Middle frontal gyrus (tissue), 1 donor: Measurements from ENCODE around the gene PGC.
"Not testable (repeated sequence)": the region's sequence is repeated elsewhere in the genome, so short reads cannot be mapped to it uniquely, and the experiment has no call there.

ENCODE experiments used
- DNase-seq: peaks from one replicate; pipeline ENCODE4 v3.0.0-alpha.2; 2015; ENCODE audit warnings: low spot score; ENCODE audit errors: extremely low spot score

Gene PGC

DNA sequence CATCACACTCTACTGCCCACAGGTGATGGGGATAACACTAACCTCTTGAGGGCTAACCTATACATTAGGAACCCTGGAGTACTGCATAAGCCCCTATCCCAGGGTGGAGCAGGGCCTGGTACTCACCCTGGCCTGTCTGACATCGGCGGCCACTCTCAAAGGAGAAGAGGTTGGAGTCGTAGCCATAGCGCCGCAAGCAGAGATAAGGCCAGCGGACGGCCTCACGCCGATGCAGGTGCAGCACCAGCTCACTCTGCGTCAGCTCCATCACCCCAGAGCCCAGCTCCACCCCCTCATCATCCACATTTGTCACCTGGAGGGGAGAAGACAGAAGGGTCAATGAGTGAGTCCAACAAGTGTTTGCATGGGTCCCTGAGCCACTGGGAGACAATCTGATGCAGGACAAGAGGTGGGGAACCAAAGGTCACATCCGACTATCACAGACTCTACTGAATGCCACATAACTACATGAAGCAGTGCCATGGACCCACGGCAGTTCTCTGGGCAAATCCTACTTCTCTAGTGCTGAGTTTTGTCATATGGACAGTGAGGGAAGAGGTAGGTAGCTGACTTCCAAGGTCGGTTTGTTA lies 28.2 kb upstream of the PGC start:
- no peak for DNase-seq

DNA sequence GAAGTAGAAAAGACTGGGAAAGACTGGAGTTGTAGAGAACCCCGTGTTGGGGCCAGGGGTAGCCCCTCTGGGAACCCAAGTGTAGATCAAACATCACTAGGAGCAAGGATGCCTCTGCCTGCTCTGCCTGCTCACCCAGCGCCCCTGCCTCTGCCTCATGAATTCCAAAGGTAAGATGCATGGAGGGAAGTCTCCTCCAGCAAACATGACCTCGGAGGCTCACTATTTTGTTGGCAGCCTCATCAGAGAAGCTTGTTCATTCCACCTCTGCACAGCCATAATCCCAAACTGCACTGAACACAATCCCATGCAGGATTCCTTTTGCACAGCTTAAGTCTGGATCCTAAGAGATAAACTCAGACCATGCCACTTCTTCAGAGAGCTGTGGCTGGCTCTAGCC lies 27.6 kb upstream of the PGC start:
- DNase-seq: no peak

DNA sequence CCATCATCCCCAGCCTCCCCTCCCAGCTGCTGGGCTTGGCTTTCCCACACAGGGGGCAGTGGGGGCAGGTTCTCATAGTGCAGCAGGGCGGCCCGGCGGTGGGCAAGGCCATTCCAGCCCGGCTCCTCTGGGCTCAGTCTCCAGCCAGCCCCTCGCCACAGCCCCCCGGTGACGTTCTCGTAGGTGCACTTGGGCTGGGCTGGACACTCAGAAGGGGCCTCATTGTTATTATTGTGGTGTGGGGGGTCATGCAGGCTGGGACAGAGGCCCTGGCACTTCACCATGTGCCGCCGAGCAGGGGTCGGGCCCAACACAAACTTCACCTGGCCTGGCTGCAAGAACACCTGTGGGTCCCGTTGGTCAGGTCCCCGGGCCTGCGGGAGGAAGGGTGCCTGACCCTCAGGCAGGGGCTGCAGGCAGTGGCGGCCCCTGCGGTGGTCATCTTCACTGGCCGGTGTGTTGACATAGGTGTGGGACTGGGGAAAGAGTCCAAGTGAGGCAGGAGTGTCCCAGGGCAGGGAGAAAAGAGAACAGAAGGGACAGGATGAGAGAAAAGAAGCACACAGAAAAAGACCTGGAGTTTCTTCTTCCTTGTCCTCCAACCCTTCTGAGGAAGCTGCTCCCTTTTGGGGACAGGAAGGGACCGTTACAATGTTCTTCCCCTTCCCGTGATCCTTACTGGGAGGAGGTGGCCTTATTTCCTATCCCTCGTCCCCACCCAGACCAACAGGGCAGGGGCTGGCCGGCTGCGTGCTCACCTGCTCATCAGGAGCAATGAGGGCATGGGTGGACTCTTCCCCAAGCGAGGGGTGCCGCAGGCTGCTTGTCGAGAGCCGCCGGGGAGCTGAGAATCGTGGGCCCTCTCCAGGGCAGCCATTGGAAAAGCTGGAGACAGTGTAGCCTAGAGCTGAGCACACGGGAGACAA lies 24.1 kb upstream of the PGC start:
- DNase-seq: no peak

DNA sequence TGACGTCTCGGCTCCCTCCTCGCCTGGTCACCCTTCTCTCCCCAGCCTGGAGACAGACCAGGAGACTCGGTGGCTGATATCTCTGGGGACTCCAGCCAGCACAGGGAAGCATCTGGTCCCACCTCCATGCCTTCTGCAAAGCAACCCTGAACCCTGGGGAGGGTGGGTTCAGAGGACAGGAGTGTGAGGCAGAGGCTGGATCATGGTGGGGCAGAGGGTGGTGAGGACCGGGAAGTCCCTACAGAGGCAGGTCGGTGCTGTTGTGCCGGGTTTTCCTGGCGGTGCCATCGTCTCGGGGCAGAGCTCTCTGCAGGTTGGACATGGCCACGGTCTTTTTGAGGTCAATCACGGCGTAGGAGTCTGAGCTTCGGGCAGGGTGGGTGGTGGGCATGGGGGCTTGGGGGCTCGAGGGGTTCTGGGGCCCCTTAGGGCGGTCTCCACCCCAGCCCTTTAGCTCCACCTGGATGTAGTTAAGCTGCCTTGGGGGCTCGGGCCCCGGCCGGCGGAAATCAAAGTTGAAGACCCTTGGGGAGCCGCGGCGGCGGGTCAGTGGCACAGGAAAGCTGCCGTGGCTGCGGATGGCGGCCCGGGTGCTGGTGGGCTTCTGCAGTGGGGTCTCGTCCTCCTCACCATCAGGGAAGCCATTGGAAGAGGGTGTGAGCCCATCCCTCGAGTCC lies 23.3 kb upstream of the PGC start:
- DNase-seq: no peak

DNA sequence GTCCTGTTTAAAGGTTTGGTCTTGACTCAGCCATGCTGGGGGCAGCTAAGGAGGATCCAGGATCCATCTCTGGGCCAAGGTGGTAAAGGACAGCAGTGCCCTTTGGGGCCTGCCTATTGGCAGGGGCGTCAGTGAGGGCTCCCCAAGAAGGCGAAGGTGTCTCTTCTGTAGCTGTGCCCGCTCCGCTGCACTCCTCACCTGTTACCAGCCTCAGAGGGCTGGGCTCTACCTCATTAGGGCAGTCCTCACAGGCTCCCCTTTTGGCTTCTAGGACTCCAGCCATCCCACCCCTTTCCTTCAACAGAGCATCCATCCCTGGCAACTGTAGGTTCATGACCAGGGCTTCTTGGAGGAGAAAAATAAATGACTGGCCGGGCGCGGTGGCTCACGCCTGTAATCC lies 22.2 kb upstream of the PGC start:
- DNase-seq: no peak

DNA sequence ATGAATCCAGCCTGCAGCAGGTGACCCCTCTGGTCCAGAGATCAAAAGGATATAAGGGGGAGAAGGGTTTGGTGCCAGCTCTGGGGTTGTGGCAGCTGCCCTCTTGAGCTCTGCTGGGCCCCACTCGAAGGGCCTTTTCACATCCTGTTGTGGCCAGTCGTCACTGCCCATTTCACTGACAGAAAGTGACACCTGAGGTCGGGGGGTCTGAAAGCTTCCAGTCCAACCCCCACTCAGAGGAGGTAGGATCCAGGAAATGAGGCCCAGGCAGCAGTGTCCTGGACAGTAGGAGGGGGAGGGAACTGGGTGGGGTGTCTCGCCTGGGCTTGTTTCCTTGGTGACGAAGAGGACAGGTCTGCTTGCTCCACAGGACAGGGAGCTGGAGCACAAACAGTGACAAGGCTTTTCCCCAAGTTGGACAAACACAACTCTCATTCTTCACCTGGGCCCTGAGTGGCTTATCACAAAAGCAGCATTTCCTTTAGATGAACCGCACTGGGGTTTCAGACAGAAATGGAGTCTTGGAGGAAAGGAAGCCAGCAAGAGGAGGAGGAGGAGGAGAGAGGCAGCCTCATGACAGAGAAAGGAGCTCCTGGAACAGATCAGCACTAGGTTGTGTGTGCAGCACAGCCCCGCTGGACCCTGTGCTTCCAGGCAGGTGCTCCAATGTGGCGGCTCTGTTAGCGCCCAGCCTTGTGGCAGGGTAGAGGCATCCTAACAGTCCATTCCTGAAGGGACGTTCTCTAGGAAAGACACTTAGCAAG lies 21.5 kb upstream of the PGC start:
- no peak for DNase-seq

DNA sequence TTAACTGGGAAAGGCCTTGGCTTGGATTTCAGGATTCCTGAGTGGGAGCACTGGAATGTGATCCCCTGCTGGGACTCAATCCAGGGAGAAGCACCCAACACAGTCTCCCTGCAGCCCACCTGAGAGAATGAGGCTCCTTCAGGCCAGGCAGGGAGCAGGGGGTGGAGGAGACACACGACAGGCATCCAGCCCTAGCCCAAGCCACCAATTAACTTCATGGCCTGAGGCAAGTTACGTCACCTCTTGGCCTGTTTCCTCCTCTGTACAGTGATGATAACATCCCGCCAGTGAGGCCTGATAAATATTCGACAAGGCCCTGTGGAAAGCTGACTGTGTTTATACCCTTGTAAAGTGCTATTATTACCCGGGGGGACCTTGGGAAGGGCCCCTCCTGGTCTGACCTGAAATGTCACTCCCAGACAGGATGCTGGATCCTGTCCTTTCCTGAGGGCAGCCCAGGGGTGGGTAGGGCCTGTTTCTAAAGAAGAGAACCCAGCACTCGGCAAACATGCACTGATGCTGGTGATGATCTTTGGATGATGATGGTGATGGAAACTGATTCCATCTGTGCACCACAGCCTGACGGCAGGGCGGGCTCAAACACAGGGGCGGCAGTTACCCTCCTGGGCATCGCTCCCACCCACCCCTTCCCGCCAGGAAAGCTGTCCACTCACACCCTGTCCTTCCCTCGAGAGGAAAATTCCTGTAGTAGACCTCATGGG lies 20.1 kb upstream of the PGC start:
- no peak for DNase-seq

DNA sequence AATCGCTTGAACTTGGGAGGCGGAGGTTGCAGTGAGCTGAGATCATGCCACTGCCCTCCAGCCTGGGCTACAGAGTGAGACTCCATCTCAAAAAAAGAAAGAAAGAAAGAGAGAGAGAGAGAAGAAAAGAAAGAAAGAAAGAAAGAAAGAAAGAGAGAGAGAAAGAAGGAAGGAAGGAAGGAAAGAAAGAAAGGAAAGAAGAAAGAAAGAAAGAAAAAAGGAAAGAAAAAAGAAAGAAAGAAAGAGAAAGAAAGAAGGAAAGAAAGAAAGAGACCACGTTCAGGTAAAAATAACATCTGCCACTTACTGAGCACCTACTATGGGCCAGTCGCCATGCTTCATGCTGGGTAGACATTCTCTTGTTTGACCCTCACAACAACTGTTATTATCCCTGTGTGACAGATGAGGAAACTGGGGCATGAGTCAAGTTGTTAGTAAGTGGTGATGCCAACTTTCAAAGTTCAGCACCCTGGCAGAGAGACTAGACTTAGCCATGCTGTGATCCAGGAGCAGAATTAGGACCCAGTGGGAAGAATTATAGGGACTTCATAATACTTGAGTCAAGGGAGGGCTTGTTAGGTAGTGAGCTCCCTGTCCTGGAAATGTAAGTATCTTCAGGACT lies 19.0 kb upstream of the PGC start:
- DNase-seq: not testable (repeated sequence)

DNA sequence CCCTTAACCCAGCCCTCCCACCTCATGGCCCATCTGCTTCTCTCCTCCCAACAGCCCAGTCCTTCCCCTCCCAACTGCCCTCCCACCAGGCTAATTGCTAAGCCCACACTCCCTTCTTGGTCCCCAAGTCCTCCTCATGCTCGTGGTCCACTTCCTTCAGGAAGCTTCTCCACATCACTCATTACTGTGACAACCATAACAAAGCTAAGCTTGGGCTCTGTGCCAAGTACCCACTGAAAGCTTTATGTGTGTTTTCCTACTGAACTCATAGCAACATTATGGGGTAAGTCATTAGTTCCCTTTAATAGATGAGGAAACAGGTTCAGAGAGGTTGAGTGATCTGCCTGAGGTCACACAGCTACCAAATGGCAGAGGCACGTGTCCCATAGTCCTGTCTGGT lies 16.3 kb upstream of the PGC start:
- no peak for DNase-seq

DNA sequence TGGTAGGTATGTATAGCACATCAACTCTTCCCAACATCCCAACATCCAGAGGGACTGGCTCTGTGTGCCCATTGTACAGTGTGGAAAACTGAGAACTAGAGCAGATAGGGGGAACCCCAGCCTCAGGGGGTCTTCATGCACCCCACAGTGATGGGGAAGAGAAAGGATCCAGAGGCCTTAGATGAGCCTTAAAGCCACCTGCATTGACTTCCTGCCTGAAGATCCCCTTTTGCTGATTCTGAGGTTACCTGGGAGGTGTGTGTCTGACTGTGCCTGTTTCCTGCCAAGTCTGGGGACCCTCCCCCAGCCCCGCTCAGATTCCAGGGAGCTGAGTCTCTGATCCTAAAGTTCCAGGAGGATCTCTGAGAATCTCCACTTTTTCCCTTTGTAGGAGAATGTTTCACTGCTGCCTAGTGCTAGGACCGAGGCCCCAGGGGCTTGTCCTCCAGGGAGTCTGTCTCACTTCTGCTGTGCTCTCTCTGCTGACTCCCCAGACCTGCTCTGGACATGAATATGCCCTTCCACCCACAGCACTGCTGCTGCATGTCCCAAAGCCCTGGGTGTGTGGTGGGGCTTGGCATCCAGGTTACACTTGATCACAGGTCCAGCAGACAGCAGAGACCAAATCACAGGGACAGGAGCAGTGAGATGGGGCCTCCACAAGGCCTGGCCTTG lies 12.8 kb upstream of the PGC start:
- no peak for DNase-seq

DNA sequence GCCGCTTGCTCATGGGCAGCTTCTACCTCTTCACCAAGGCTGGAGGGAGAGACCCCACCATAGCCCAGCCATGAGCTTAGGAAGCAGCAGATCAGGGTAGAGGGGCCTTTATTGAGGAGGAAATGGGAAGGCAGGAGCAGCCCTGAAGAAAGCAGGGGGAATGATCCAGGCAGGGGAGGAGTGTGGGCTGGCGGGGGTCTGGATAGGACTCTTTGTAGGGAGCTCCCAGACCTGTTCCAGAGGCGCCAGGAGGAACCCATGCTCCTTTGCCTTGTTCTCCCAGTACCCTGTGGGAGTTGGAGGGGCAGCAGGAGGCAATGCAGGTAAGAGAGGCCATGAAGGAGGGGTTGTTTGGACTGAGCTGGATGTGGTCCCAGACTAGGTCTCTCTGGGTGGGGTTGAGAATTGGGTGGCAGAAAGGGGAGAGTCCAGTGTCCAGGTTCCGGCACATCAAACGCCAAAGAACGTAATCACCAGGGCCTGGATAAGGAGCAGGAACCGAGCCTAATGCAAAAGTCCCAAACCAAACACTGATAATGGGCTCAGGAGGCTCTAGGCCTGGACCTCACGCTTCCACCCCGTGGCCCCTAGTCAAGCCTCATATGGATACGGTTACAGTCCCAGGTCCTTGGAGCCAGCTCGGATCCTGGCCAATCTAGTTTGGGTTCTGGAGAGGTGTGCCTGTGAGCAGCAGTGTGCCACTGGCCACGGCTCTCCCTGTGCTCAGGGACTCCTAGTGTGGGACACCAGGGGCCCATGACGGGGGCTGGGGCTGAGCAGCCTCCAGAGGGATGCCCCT lies 12.1 kb upstream of the PGC start:
- no peak for DNase-seq

DNA sequence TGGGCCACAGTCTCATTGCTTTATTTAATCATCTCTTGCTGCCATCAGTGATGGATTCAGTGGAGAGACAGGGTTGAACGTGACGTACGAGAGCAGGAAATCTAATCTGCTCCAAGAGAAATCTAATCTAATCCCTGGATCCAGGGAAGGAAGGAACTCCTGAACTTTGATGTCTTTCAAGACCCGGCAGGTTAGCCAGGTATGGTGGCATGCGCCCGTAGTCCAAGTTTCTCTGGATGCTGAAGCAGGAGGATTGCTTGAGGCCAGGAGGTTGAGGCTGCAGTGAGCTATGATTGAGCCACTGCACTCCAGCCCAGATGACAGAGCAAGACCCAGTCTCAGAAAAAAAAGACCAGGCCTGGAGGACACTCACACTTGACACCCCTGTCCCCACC lies 11.4 kb upstream of the PGC start:
- no peak for DNase-seq

DNA sequence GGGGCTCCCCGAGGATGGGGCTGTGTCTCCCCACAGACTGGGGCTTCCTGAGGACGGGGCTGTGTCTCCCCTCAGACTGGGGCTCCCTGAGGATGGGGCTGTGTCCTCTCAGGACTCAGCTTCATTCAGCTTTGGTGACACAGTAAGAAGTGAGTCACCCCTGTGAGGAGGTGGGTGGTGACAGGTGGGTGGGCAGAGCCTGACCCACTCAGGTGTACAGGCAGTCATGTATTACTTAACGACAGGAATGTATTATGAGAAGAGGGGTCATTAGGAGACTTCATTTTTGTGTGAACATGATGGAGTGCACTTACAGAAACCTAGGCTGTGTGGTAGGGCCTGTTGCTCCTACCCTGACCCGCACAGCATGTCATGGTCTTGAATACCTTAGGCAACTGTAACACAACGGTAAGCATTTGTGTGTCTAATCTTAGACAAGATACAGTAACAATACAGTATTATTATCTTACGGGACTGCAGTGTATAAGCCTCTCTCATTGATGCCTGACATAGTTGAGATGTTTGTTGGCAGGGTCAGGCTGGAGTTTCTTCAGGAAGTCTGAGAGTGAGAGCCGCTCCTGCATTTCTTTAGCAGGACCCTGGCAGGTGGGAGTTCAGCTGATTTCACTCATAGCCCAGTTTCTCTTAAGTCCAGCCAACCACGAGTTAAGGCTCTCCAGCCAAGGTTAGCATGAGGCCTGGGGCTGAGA lies 10.9 kb upstream of the PGC start:
- no peak for DNase-seq

DNA sequence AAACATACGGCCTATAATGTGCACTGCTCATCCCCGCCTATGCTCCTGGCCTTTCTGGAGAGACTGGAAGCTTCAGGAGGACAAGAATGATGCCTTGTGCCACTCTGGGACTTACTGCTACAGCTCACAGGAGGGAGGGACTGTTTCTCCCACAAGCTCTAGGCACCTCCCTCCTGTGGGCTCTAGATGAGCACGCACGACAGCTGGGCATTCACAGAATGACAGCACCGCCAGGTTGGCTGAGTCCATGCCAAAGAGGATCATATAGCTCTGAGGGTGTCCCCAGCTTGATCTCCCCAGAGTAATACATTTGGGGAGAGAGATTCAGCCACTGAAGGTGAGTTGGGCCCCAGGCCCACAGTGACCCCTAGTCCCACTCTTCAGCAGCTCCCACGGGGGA lies 10.1 kb upstream of the PGC start:
- DNase-seq: no peak

DNA sequence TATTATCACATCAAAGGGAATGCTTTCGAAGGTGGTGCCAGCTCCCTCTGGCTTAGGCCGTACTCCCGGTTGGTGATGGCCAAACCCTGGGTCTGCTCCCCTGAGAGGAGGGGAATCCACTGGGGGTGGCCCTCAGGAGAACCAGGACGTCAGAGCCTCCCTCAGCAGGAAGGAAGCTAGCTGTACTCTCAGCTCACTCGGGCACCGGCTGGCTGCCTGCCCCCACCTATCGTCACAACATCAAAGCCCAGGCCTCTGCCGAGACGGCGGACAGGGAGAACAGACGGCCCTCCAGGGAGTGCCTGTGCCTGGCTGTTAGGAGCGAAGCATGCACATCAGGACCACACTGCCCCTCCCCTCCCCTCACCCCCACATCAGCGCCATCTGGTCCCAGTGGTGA lies 9.2 kb upstream of the PGC start:
- no peak for DNase-seq

DNA sequence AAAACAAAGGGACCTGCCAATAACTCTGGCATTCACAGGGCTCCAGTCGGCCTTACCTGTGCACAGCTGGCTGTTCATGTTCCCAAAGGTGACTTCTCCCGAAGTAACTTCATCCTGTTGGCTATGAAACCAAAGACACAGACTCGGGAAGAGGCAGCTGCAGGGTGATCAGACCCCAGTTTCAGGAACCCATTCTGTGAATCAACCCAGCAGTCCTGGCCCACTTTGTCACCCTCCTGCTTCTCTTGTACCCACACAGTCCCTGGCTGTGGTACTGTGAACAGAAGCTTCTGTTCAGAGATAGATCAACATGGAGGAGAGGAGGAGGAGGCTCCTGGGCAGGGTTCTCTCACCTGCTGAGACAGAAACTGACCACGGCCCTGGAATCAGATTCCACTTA lies 8.7 kb upstream of the PGC start:
- DNase-seq: no peak

DNA sequence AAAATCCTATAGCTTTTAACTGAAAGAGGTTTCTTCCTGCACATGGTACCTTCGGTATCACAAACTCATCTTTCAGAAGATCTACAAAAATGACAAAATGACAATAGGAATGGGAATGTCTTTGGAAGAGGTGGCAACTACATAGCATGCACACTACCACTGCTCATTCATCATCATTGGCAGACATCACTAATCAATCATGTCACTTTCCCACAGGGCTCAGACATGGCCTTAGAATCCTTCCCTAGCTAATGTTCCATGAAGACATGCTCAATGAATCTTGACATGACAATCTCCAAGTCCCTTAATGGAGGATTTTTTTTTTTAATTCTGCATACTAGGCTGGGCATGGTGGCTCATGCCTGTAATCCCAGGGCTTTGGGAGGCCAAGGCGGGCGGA lies 3.2 kb upstream of the PGC start:
- no peak for DNase-seq

DNA sequence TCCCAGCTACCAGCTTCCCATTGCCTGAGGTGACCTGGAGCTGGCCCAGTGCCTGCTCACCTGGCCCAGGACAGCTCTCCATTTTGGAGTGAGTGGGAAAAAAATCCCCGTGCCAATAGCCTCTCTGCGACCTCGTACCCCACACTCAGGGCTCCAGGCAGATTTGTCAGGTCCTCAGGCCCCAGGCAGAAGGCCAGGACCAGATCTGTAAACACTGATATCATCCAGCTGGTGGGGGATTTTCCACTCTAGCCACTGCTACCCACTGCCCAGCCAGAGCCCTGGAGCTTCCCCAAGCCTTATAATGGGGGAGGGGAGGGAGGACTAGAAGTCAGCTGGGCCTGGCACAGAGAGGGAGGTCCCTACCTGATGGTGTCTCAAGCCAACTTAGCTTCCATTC lies 1.3 kb upstream of the PGC start:
- DNase-seq: no peak

DNA sequence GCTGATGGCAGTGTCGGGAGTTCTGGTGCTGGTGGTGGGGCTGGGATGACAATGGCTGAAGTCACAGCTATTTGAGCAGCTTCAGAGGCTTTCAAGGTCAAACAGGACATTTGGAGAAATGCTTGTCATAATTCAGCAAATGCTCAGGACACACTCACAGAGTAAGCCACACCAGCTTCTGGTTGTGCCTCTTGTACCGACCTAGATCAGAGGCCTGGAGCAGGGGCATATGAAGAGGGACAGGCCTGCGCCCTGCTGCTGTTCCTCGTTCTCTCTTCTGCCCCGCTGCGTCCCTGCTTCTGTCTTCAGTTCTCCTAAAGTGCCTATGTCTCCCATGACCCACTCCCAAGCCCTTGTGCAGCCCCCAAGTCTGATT lies 893 bp upstream of the PGC start:
- DNase-seq: no peak
